Spleen (tissue), 7 donors: ENCODE data around the gene CA12.

Experiments used
- CTCF ChIP-seq, 11 experiments: fragments of 200-600 bp in 7 of 11; fragments of 450-650 bp in 4 of 11; sonication (generic) in 4 of 11; IDR thresholded peaks in 8 of 11; conservative IDR thresholded peaks in 3 of 11; 1 replicate in 7 of 11; 2 replicates in 4 of 11; pipeline versions ENCODE4 v1.4.0 to v1.8.0; 2016 to 2021; ENCODE audit warnings: antibody characterized with exemption in 11 of 11, inconsistent platforms in 4 of 11, mild to moderate bottlenecking in 1 of 11
- POLR2A ChIP-seq, 3 donors: fragments of 450-650 bp; IDR thresholded peaks; one replicate each; pipeline ENCODE4 v1.5.1; 2017; ENCODE audit warnings: antibody characterized with exemption in 3 of 3, mild to moderate bottlenecking in 1 of 3
- POLR2AphosphoS5 ChIP-seq, 3 donors: sonication (generic); formaldehyde crosslinking; IDR thresholded peaks; one replicate each; pipeline ENCODE4 v1.5.1; 2017; ENCODE audit warnings: antibody characterized with exemption in 3 of 3
- donor health status: DM: no; HTN: no; CAD: no; lungs with moderate emphysema.
- donor health status: DM: no; HTN: no; CAD: no.
- donor health status: DM: no; HTN: no; CAD: no.

- TF ChIP-seq CTCF (IDR thresholded peaks at IDR 0.05 in 8 of 11, conservative IDR thresholded peaks at IDR 0.05 in 3 of 11) (no peak), POLR2AphosphoS5 (IDR thresholded peaks at IDR 0.05) (no peak), POLR2A (IDR thresholded peaks at IDR 0.05) (no peak)
Measured at GRCh38 chr15:63368503-63368902, 13.1 kb downstream of the CA12 start.
